ENCODE measurements around the gene ELOA.
A peak's percentile ranks its signal among the peaks of the same experiment; 100 is the strongest.

ELOA gene

DNA sequence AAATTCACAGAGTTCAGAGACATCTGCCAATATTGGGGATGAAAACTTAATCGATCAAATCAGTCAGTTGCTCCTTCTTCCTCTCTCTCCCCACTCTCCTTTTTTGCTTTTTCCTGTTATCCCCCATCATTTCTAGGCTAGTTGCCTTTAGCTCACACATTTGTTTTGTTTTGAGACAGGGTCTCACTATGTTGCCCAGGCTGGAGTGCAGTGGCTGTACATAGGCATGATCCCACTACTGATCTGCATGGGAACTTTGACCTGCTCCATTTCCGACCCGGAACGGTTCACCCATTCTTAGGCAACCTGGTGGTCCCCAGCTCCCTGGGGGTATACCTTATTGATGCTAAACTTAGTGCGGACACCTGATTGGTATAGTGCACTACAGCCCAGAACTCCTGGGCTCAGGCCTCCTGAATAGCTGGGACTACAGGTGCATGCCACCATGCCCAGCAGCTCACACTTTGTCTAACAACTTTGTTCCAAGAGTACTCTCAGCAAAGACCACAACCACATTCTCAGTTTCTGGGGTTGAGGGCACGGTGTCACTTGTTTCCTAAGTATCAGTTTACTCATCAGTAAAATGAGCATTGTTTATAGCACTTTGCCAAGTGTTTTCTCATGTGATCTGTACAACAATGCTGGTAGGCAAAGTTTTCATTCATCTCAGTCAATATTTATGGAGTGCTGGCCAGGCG lies 6.7 kb upstream of the ELOA start:
- H3K4me3 ChIP-seq (ENCODE audit: control insufficient read depth, low read depth, low read length): no peak overlapping the region
- TF ChIP-seq, protein P1, sequence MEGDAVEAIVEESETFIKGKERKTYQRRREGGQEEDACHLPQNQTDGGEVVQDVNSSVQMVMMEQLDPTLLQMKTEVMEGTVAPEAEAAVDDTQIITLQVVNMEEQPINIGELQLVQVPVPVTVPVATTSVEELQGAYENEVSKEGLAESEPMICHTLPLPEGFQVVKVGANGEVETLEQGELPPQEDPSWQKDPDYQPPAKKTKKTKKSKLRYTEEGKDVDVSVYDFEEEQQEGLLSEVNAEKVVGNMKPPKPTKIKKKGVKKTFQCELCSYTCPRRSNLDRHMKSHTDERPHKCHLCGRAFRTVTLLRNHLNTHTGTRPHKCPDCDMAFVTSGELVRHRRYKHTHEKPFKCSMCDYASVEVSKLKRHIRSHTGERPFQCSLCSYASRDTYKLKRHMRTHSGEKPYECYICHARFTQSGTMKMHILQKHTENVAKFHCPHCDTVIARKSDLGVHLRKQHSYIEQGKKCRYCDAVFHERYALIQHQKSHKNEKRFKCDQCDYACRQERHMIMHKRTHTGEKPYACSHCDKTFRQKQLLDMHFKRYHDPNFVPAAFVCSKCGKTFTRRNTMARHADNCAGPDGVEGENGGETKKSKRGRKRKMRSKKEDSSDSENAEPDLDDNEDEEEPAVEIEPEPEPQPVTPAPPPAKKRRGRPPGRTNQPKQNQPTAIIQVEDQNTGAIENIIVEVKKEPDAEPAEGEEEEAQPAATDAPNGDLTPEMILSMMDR (IDR thresholded peaks at IDR 0.05; ENCODE audit: control insufficient read depth, insufficient read depth, low read depth, low read length, missing control alignments): no peak
- DNase-seq (ENCODE audit: low read depth): no peak

DNA sequence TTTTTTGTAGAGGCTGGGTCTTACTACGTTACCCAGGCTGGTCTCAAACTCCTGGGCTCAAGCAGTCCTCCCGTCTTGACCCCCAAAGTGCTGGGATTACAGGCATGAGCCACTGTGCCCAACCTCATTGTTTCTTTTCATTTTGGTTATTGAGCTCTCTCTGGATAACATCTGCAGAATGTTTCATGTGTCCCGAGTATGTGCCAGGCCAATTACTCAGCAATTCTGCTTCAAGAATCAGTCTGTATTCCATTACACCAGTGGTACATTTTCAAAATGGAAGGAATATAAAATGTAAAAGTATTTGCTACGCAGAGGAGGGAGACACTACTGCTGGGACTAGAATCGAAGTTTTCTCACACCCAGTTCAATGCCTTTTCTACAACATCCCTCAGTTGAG lies 1.7 kb upstream of the ELOA start:
- H3K4me3 ChIP-seq (ENCODE audit: control insufficient read depth, low read depth, low read length): no peak overlapping the region
- DNase-seq (ENCODE audit: low read depth): no peak
- TF ChIP-seq, protein P1 (IDR thresholded peaks at IDR 0.05; ENCODE audit: control insufficient read depth, insufficient read depth, low read depth, low read length, missing control alignments): no peak

GRCh38 chr1:23742670-23743286 lies 493 bp upstream of the ELOA start:
- peak overlapping the region; percentile 65 for H3K4me3 ChIP-seq (ENCODE audit: control insufficient read depth, low read depth, low read length)
- DNase-seq (ENCODE audit: low read depth): no peak
- TF ChIP-seq, protein P1 (IDR thresholded peaks at IDR 0.05; ENCODE audit: control insufficient read depth, insufficient read depth, low read depth, low read length, missing control alignments): no peak

DNA sequence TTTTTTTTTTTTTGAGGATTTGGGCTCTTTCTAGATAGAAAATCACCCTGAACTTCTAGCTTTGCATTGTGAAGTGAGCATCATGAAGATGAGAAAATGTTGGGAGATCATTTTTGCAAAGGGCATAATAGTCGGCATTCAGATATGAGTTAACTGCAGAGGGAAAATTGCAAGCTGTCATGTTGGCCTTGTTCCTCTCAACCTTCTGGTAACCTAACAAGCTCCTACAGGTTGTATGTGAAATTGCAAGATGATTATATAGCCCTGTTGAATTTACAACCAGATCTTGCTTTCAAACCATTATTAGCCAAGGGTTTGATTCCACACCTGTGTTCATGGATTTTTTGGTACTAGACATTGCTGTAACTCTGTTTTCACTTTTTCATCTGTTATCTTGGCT lies 2.2 kb downstream of the ELOA start:
- H3K4me3 ChIP-seq (ENCODE audit: control insufficient read depth, low read depth, low read length): no peak overlapping the region
- TF ChIP-seq, protein P1 (IDR thresholded peaks at IDR 0.05; ENCODE audit: control insufficient read depth, insufficient read depth, low read depth, low read length, missing control alignments): peak; percentile 38
- no peak for DNase-seq (ENCODE audit: low read depth)

DNA sequence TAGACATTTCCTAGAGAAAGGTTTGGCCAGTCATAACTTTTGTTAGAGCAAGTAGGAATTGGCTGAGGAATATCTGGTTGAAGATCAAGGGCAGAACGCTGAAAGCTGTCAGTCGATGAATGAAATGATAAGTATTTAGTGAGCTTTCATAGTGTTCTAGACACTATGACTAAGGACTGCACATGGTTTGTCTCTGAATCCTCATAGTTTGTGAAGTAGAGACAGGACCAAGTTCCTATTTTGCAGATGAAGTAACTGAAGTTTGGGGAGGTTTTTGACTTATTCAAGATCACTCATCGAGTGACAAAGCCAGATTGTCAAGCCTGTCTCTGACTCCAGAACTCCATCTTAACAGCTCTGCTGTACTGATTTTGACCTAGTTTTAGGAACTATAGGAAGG lies 4.7 kb downstream of the ELOA start:
- TF ChIP-seq, protein P1 (IDR thresholded peaks at IDR 0.05; ENCODE audit: control insufficient read depth, insufficient read depth, low read depth, low read length, missing control alignments): no peak
- no peak overlapping the region for H3K4me3 ChIP-seq (ENCODE audit: control insufficient read depth, low read depth, low read length)
- DNase-seq (ENCODE audit: low read depth): no peak

DNA sequence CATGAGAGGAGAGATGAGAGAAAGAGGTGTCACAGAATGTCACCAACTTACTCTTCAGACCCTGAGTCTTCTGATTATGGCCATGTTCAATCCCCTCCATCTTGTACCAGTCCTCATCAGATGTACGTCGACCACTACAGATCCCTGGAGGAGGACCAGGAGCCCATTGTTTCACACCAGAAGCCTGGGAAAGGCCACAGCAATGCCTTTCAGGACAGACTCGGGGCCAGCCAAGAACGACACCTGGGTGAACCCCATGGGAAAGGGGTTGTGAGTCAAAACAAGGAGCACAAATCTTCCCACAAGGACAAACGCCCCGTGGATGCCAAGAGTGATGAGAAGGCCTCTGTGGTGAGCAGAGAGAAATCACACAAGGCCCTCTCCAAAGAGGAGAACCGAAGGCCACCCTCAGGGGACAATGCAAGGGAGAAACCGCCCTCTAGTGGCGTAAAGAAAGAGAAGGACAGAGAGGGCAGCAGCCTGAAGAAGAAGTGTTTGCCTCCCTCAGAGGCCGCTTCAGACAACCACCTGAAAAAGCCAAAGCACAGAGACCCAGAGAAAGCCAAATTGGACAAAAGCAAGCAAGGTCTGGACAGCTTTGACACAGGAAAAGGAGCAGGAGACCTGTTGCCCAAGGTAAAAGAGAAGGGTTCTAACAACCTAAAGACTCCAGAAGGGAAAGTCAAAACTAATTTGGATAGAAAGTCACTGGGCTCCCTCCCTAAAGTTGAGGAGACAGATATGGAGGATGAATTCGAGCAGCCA lies 8.0 kb downstream of the ELOA start:
- DNase-seq (ENCODE audit: low read depth): no peak

More for the DNA sequence above, 8.0 kb downstream of the ELOA start:
- TF ChIP-seq, protein P1 (IDR thresholded peaks at IDR 0.05; ENCODE audit: control insufficient read depth, insufficient read depth, low read depth, low read length, missing control alignments): peak; percentile 74
- H3K4me3 ChIP-seq (ENCODE audit: control insufficient read depth, low read depth, low read length): no peak overlapping the region
